HepG2 (cell line): ENCODE measurements around the gene COQ9. TPM values are rescaled to one million over a fixed set of nuclear protein-coding genes. Genes with fewer than 3 reads are reported as not detected.
A peak's percentile ranks its signal among the peaks of the same experiment; 100 is the strongest.

Experiments
- CHD2 ChIP-seq: IDR thresholded peaks from 2 replicates; pipeline ENCODE4 v1.6.1; 2011; ENCODE audit warnings: low read depth, low read length, improper control_type of control experiment
- FOXK2 ChIP-seq: fragments of 450-650 bp; IDR thresholded peaks from 2 replicates; pipeline ENCODE4 v1.6.1; 2016
- MIXL1 ChIP-seq: IDR thresholded peaks from 2 replicates; pipeline ENCODE4 v1.6.1; 2016
- NFKB2 ChIP-seq: sonication (generic); formaldehyde crosslinking; IDR thresholded peaks from 2 replicates; pipeline ENCODE4 v1.4.0; 2020; ENCODE audit warnings: missing genetic modification reagents, borderline replicate concordance
- NFYB ChIP-seq: sonication (generic); formaldehyde crosslinking; IDR thresholded peaks from 2 replicates; pipeline ENCODE4 v1.4.0; 2020; ENCODE audit warnings: missing genetic modification reagents
- PHF8 ChIP-seq: sonication (generic); formaldehyde crosslinking; IDR thresholded peaks from 2 replicates; pipeline ENCODE4 v1.5.0; 2020; ENCODE audit warnings: missing genetic modification reagents
- ZNF577 ChIP-seq: sonication (generic); formaldehyde crosslinking; IDR thresholded peaks from 2 replicates; pipeline ENCODE4 v1.4.0; 2020; ENCODE audit warnings: mild to moderate bottlenecking, low read depth, missing genetic modification reagents, borderline replicate concordance
- ZNF614 ChIP-seq: IDR thresholded peaks from 2 replicates; pipeline ENCODE4 v1.6.1; 2018; ENCODE audit warnings: missing biosample characterization, missing genetic modification reagents, inconsistent platforms, borderline replicate concordance
- ZNF674 ChIP-seq: sonication (generic); formaldehyde crosslinking; IDR thresholded peaks from 2 replicates; pipeline ENCODE4 v1.5.0; 2020; ENCODE audit warnings: low read depth, mild to moderate bottlenecking, missing genetic modification reagents
- ZSCAN20 ChIP-seq: sonication (generic); formaldehyde crosslinking; IDR thresholded peaks from 2 replicates; pipeline ENCODE4 v1.4.0; 2020; ENCODE audit warnings: missing genetic modification reagents, mild to moderate bottlenecking, borderline replicate concordance
- polyA plus RNA-seq, 8 experiments: library from polyadenylated mRNA; depleted of rRNA in 3 of 8; stranded (reverse) in 7 of 8; unstranded in 1 of 8; fragments of >200 nt; fragmentation: Illumina TruSeq in 4 of 8; extraction: Trizol in 4 of 8; gene quantifications; 2 replicates each; pipeline versions ENCODE4 v1.2.1 to v1.2.3, GENCODE V29; 2011 to 2016; ENCODE audit warnings: low read depth in 4 of 8, missing spikeins in 1 of 8, mixed read lengths in 1 of 8; ENCODE audit not compliant: insufficient read depth in 1 of 8
- total RNA-seq, 5 experiments: library from RNA; depleted of rRNA; stranded (reverse); fragments of >200 nt; fragmentation: Illumina TruSeq; extraction: Trizol; gene quantifications; 2 replicates each; pipeline ENCODE4 v1.2.3, GENCODE V29; 2016; ENCODE audit warnings: low read depth in 1 of 5
- TF ChIP-seq, protein P1 (sequence below): sonication (generic); formaldehyde crosslinking; IDR thresholded peaks from 2 replicates; pipeline ENCODE4 v1.8.1; 2023; ENCODE audit warnings: mild to moderate bottlenecking, missing genetic modification reagents, borderline replicate concordance
- TF ChIP-seq, protein P2 (sequence below): sonication (generic); formaldehyde crosslinking; IDR thresholded peaks from 2 replicates; pipeline ENCODE4 v1.9.0; 2021; ENCODE audit warnings: missing genetic modification reagents, borderline replicate concordance
- TF ChIP-seq, protein P3 (sequence below): sonication (generic); formaldehyde crosslinking; IDR thresholded peaks from 2 replicates; pipeline ENCODE4 v1.5.0; 2020; ENCODE audit warnings: missing genetic modification reagents
- TF ChIP-seq, protein P4 (sequence below): IDR thresholded peaks from 2 replicates; pipeline ENCODE4 v1.6.1; 2016; ENCODE audit warnings: missing genetic modification reagents, missing compliant biosample characterization
- TF ChIP-seq, protein P5 (sequence below), 2 experiments: sonication (generic) in 1 of 2; formaldehyde crosslinking in 1 of 2; IDR thresholded peaks; 2 replicates each; pipeline versions ENCODE4 v1.4.0 to v1.6.1; 2016 to 2020; ENCODE audit warnings: borderline replicate concordance in 1 of 2, low read depth in 1 of 2, mild to moderate bottlenecking in 1 of 2, missing genetic modification reagents in 1 of 2
- TF ChIP-seq, protein P6 (sequence below): sonication (generic); formaldehyde crosslinking; IDR thresholded peaks from 2 replicates; pipeline ENCODE4 v1.4.0; 2020; ENCODE audit warnings: missing genetic modification reagents, borderline replicate concordance
- TF ChIP-seq, protein P7 (sequence below): sonication (generic); formaldehyde crosslinking; IDR thresholded peaks from 2 replicates; pipeline ENCODE4 v1.4.0; 2020; ENCODE audit warnings: missing genetic modification reagents; ENCODE audit errors: not compliant biosample characterization

COQ9 gene
- total and polyA plus RNA-seq, 2 of the 13 experiments (the other 11 are each of a cell fraction or from before 2014, with no cell fraction given) = 57.5 to 108 TPM

DNA sequence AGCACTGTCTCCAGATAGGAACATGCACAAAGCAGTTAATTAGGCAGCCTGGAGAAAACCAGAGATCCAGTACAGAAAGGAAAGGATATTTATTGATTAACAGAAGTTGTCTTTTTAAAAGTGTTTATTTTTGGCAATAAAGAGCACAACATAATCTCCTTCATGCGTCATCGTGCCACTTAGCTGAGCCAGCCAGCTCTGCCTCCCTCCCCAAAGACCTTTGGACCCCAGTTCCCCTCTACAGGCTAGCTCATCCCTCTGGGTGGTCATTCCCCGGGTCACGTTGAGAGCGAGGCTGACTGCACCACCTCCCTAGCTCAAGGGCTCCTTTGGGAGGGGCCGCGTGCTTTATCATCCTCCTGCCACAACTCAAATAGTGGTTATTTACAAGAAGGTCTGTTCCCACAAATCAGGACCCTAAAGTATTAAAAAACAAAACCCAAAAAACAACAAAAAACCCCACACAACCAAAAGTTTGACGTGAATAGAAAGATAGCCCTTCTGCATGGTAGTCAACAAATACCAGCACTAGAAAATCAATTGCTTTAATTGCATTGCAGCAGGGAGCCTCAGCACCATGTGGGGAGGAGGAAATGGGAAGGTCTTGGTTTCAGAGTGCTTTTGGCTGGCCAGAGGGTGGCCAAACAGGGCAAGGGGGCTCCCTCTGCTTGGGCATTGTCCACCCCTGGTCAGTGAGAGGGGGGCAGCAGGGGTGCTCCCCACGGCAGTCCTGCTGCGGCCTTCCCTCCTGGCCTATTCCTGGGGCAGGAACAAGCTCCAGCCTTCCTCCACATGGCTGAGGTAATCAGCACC lies 24.8 kb downstream of the COQ9 start (continued):
- TF ChIP-seq, protein P1, sequence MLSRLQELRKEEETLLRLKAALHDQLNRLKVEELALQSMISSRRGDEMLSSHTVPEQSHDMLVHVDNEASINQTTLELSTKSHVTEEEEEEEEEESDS (CRISPR knock-in tag) = no peak
- TF ChIP-seq NFYB (CRISPR knock-in tag) (no peak), ZNF577 (no peak), ZNF674 (no peak), ZNF614 (no peak), FOXK2 (no peak), CHD2 (no peak), NFKB2 (peak; percentile 50; the same call in 1 of the 2 replicates), ZSCAN20 (no peak), MIXL1 (peak; percentile 70; the same call in 1 of the 2 replicates), PHF8 (CRISPR knock-in tag) (peak; percentile 40; the same call in 1 of the 2 replicates)
- TF ChIP-seq, protein P2, sequence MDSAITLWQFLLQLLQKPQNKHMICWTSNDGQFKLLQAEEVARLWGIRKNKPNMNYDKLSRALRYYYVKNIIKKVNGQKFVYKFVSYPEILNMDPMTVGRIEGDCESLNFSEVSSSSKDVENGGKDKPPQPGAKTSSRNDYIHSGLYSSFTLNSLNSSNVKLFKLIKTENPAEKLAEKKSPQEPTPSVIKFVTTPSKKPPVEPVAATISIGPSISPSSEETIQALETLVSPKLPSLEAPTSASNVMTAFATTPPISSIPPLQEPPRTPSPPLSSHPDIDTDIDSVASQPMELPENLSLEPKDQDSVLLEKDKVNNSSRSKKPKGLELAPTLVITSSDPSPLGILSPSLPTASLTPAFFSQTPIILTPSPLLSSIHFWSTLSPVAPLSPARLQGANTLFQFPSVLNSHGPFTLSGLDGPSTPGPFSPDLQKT (CRISPR knock-in tag) = no peak
- TF ChIP-seq, protein P3, sequence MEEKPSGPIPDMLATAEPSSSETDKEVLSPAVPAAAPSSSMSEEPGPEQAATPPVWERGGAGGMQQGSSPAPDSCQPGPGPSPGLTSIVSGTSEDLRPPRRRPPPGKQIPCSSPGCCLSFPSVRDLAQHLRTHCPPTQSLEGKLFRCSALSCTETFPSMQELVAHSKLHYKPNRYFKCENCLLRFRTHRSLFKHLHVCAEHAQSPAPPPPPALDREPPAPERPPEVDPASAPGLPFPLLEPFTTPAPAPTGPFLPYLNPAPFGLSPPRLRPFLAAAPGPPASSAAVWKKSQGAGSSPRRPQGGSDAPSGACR = peak; percentile 63
- TF ChIP-seq, protein P4, sequence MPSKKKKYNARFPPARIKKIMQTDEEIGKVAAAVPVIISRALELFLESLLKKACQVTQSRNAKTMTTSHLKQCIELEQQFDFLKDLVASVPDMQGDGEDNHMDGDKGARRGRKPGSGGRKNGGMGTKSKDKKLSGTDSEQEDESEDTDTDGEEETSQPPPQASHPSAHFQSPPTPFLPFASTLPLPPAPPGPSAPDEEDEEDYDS (CRISPR knock-in tag) = 0 out of 2 replicates have a peak, but pooled peaks have one; percentile 46
- TF ChIP-seq, protein P5, sequence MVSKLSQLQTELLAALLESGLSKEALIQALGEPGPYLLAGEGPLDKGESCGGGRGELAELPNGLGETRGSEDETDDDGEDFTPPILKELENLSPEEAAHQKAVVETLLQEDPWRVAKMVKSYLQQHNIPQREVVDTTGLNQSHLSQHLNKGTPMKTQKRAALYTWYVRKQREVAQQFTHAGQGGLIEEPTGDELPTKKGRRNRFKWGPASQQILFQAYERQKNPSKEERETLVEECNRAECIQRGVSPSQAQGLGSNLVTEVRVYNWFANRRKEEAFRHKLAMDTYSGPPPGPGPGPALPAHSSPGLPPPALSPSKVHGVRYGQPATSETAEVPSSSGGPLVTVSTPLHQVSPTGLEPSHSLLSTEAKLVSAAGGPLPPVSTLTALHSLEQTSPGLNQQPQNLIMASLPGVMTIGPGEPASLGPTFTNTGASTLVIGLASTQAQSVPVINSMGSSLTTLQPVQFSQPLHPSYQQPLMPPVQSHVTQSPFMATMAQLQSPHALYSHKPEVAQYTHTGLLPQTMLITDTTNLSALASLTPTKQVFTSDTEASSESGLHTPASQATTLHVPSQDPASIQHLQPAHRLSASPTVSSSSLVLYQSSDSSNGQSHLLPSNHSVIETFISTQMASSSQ (IDR thresholded peaks at IDR 0.05; ENCODE audit: low read depth) = 0 out of 2 replicates have a peak, but pooled peaks have one; percentile 14
- TF ChIP-seq, protein P5 (CRISPR knock-in tag; IDR thresholded peaks at IDR 0.05; ENCODE audit: borderline replicate concordance) = no peak
- TF ChIP-seq, protein P6, sequence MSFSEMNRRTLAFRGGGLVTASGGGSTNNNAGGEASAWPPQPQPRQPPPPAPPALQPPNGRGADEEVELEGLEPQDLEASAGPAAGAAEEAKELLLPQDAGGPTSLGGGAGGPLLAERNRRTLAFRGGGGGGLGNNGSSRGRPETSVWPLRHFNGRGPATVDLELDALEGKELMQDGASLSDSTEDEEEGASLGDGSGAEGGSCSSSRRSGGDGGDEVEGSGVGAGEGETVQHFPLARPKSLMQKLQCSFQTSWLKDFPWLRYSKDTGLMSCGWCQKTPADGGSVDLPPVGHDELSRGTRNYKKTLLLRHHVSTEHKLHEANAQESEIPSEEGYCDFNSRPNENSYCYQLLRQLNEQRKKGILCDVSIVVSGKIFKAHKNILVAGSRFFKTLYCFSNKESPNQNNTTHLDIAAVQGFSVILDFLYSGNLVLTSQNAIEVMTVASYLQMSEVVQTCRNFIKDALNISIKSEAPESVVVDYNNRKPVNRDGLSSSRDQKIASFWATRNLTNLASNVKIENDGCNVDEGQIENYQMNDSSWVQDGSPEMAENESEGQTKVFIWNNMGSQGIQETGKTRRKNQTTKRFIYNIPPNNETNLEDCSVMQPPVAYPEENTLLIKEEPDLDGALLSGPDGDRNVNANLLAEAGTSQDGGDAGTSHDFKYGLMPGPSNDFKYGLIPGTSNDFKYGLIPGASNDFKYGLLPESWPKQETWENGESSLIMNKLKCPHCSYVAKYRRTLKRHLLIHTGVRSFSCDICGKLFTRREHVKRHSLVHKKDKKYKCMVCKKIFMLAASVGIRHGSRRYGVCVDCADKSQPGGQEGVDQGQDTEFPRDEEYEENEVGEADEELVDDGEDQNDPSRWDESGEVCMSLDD (CRISPR knock-in tag) = 0 out of 2 replicates have a peak, but pooled peaks have one; percentile 62
- TF ChIP-seq, protein P7, sequence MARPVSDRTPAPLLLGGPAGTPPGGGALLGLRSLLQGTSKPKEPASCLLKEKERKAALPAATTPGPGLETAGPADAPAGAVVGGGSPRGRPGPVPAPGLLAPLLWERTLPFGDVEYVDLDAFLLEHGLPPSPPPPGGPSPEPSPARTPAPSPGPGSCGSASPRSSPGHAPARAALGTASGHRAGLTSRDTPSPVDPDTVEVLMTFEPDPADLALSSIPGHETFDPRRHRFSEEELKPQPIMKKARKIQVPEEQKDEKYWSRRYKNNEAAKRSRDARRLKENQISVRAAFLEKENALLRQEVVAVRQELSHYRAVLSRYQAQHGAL (CRISPR knock-in tag) = no peak
